NCI-H82 (cell line): Measurements from ENCODE around the gene FAM149A.

Experiments used
- DNase-seq: peaks from one replicate; lab custom pipeline; 2025; lab: John Stamatoyannopoulos, UW

FAM149A gene

DNA sequence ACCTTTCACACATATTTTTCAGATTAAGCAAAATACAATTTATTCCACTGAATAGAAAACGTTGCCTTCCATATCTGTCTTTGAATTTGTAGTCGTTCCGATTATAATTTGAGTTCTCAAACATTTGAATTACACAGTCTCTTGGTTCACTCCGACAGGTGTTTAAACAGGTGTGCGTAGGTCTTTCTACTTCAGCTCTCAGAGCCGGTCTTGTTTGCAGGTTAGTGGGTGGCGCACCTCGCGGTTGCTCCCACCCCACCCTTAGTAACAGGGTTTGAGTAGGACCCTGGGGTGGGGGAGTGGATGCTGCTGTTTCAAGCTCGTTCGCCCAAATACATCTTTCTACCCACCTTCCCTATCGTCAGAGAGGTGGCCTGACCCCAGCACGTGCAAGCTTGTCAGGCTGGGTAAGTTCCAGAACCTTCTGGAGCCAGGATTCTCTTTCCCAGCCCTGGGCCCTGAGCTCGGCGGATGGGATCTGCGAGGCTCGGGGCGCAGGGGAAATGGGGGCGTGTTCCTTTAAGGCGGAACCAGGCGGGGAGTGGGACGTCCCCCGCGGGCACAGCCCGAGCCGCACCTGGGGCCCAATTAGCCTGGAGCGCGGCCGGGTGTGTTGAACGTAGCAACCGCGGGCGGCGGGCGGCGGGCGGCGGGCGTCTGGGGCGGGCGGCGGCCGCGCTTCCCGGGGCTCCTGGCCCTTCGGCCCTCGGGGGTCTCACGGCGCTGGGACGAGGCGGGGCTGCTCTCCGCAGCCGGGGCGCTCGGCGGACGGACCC lies at the start of gene FAM149A:
Gene FAM149A (plus strand): TSS at position 591 of the 776 bp plus-strand sequence.
- DNase-seq, result peak; percentile 5

DNA sequence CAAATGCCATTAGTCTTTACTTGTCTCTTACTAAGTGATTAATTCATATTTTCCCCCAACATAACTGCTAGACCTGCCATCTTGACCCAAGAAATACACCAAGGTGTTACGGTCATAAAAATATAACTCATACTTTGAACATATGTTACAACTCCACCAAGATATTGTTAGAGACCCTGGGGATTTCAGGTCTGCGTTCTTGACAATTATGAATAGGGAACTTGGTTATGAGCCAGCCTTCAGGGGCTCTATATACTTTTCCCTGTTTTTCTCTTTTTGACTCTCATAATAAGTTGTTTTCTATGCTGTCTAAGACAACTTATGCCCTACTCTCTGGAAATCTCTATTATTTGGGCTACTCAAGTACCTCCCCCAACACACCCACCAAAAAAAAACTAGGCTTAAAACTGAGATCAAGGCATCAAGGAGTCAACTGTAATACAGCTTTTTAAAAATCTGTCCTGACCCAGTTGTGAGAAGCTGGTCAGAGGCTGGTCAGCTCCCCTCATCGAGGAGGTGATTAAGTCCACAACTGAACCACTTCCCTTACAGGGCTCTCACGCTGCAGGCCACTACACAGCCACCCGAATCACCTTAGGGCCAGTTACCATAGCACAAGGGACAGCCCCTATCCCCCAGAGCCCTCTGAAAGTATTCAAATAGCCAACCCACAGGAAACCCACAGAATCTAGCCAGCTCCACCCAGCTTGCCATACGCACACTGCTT lies 46.1 kb upstream of the FAM149A start:
- no peak for DNase-seq

DNA sequence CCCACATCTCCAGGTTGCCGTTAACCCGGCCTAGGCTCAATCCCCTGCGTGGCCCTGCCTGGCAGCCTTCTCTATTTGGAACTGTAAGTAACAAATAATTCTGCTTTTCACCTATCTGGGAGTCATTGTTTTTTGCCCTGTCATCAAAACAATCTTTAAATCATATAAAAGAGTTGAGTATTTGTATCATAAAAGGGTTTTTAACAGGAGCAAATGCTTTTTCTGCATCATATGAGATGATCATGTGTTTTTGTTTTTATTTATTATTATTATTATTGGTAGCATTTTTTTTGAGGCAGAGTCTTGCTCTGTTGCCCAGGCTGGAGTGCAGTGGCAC lies 45.6 kb upstream of the FAM149A start:
- DNase-seq, result no peak

DNA sequence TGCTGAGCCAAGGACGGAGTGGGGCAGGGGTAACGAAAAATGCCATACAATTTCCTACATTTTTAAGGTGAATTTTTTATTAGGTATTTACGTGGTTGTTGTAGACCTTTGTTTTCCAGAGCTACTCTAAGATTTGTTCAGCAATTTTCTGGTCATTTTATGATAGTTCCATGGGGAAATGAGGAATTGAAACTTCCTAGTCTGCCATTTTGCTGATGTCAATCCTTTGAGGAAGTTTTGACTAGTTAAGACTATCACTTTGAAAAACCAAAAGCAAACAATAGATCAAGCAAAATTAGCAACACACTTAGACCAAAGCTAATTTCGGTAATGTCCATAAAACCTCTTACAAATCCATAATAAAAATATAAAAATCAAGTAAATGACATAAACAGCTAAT lies 42.6 kb upstream of the FAM149A start:
- DNase-seq, result no peak

DNA sequence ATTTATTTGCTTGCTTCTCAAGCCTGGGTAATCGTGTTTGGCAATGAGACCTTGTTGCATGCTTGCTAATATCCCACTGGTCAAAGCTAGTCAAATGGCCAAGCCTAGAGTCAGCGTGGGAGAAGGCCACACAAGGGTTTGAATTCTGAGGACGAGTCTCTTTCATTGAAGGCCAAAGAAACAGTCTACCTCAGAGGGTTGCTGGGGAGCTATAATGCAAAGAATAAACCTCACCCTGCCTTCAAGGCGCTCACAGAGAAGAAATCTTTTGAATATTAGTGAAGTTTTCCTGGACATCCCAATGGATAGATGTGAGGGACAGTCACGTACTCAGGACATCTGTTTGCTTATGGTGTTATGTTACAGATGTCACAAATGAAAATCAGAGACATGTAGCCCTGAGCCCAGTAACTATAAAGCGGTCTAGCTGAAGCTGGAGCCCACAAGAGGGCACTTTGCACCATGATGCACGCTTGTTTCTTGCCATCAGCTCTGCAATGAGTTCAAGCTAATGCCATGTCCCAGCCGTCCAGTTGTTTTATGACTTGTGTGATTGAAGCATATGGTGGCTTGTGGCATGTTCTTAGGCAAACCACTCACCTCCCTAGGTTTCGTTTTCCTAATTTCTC lies 36.6 kb upstream of the FAM149A start:
- DNase-seq, result peak; percentile 33

DNA sequence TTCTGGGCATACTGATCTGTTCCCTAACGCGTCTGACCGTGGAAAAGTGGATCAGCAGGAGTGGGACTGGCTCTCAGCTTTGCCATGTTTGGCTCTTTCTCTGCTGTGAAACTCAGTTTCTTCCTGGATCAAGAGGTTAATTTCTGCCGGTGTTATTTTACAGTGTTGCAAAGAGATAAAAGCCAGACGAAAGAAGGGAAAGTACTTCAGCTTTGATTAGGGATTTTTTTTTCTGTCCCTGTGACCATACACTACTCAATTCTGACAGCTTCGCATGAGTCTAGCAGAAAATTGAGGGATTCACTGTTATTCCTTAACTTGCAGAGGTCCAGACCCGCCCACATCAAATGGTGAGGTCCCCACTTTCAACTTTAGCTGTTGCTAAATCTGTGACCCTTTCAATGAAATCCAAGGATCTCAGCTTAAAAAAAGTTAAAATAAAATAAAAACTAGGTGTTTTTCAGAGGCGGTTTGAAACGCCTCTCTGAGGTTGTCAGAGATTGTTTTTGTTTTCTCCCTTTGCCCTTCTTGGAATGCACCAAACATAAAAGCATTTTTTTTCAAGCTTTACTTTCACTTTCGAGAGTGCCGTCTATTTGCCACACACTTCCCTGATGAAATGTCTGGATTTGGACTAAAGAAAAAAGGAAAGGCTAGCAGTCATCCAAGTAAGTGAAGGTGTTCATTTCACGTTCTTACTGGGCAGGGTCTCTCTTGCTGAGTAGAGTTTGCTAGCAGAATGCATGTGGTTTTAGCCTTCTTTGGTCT lies 35.7 kb upstream of the FAM149A start, which contains the start of gene TLR3:
Gene TLR3 (plus strand): TSS at position 576 of the 768 bp plus-strand sequence. CDS start 7,464 bp downstream, outside the sequence.
- no peak for DNase-seq

DNA sequence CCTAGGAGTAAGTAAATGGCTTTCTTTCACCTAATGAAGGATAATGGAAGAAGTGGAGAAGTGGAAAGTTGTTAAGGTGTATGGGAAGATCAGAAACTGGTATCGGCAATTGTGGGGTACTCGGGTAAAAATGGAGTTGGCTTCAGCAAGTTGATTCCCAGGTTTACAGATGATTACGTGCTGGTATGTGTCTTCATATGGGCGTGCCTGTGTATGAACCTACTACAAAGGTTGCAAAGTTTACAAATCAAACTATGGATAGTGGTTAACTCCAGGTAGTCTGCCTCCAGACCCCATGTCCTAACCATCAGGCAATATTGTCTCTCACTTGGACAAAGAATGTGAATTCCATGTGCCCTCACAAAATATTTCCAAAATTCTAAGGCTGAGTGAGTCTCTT lies 34.8 kb upstream of the FAM149A start:
- DNase-seq, result no peak

DNA sequence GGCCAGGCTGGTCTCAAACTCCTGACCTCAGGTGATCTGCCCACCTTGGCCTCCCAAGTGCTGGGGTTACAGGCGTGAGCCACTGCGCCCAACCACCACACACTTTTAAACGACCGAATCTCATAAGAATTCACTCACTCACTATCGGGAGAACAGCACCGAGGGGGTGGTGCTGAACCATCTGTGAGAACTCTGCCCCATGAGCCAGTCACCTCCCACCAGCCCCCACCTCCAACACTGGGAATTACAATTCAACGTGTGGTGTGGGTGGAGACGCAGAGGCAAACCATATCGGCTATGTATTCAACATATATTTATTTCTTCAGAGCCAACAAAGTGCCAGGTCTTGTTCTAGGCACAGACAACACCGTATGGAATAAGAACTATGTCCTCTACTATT lies 32.0 kb upstream of the FAM149A start:
- no peak for DNase-seq

DNA sequence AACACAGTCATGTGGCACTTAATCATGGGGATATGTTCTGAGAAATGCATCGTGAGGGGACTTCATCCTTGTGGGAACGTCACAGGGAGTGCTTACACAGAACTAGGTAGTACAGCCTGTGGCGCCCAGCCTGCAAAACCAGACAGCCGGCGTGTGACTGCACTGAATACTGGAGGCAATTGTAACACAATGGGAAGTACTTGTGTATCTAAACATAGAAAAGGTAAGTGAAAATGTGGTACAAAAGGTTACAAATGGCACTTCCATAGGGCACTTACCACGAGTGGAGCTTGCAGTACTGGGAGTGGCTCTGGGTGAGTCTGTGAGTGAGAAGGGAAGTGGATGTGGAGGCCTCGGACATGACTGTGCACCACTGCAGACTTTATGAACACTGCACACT lies 30.3 kb upstream of the FAM149A start:
- DNase-seq, result no peak

DNA sequence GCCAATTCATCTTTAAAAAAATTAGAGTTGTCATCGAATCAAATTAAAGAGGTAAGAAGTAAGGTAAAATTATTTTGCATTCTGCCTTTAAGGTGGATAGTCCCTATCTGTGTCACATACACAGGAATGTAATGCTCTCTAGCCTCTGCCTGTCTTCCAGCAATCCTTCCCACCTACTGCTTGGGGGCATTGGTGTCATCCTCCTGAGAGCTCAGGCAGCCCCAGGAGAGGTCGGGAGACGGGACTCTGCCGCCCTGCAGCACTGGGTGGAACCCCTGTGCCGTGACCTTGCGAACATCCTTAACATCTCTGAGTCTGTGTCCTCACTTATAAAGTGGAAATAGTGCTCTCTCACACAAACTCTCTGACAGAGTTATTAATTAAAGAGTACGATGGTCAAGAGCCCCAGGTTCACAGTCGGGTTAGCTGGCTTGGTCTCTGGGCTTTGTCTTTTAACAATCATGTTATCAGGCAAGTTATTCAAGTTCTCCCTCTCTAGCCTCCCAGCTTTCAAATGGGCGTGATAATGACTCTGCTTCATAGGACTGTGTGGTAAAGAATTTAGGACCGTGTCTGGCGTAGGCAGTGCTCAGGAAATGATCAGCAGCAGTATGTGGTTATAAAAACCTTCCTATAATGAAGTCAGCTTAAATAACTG lies 25.4 kb upstream of the FAM149A start:
- no peak for DNase-seq

DNA sequence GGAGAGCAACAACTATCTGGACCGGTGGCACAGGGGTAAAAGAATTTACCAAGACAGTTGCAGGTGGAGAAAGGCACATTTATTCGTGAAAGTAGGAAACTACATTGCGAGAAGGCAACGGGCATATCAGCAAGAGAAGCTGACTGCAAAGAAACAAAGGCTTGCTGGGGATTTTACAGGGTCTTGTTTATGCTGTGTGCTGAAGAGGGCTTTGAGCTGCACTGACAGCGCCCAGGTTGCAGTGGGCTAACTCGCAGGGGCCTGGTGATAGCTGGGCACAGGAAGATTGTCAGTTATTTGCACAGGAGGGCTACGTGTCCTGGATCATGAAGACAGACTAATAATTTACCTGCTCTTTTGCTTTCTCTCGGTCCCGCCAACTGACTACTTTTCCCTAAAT lies 24.8 kb upstream of the FAM149A start:
- DNase-seq, result no peak

DNA sequence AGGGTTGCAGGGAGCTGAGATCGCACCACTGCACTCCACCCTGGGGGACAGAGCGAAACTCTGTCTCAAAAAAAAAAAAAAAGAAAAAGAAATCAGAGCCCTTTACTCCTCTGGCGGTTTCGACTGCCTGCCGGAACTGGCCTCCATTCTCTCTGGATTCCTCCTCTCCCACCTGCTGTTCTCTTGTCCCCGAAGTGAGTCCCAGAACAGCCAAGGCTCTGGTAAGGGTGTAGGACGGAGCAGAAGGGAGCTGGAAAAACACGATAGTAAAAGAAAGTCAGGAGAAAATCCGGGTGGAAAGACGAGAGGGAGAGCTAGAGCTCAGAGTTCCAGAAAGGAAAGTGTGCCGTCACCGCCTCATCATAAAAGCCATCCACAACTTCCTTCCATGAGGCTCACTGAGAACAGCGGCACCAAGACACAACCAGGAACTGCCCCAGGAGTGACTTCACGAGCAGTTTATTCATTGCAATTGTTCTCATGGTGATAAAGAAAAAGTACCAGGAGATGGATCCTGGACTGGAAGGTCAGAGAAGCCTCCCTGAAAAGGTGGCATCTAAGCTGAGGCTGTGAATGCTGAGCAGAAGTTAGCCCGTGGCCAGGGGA lies 23.2 kb upstream of the FAM149A start:
- no peak for DNase-seq

DNA sequence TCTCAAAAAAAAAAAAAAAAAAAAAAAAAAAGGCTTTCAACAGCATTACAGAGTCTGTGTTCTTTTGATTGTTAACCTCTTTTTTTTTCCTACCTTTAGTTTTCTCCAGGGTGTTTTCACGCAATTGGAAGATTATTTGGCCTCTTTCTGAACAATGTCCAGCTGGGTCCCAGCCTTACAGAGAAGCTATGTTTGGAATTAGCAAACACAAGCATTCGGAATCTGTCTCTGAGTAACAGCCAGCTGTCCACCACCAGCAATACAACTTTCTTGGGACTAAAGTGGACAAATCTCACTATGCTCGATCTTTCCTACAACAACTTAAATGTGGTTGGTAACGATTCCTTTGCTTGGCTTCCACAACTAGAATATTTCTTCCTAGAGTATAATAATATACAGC lies 22.3 kb upstream of the FAM149A start:
- no peak for DNase-seq

DNA sequence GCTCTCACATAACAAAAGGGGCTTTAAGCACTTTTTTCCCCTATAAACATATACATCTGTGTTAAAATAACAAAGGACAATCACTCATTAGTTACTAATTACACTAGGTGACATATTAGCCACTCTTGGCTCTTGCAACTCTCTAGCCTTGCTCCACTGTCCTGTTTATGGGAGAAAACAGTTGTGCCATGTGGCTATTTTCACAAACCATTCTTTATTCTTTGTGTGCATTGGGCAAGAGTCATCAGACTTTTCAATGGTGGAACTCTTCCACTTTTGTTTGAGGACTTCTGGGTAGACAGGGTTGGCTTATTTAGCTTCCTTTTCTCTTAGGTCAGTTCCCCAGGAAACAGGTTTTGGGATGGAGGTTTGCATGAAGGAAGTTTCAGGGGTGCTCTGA lies 16.0 kb upstream of the FAM149A start:
- no peak for DNase-seq

DNA sequence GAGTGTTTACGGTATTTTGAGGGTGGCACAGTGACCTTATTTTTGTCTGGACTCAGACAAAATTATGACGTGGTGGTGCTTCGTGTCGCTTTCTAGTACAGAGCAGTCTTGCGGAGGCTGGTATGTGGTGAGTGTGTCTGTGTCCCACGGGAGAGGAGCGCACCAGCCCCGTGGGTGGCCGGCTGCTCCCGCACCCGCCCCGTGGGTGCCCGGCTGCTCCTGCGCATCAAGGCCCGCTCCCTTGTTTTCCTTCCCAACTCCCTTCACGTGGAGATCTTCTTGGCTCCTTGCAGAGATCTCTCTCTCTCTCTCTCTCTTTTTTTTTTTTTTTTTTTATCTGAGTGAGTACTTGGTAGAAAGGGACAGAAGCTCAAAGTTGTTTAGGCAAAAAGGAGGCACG lies 12.2 kb upstream of the FAM149A start:
- DNase-seq, result no peak

DNA sequence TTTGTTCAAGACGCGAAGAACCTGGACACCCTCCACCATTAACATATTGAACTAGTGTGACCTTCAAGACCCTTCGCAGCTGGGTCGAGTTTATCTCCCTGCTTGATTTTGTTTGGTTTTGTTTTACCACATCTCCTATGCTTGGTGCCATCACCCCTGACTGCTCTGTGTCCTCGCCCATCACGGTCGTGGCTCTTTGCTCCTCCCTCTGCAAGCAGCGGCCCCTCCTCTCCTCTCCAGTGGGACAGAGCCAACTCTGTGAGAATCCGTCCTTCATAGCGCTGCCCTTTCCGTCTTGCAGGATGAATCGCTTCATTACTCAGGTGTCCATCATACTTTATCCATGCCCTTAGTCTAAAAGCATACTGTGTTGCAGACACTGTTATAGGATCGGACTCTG lies 9.1 kb upstream of the FAM149A start:
- DNase-seq, result no peak

DNA sequence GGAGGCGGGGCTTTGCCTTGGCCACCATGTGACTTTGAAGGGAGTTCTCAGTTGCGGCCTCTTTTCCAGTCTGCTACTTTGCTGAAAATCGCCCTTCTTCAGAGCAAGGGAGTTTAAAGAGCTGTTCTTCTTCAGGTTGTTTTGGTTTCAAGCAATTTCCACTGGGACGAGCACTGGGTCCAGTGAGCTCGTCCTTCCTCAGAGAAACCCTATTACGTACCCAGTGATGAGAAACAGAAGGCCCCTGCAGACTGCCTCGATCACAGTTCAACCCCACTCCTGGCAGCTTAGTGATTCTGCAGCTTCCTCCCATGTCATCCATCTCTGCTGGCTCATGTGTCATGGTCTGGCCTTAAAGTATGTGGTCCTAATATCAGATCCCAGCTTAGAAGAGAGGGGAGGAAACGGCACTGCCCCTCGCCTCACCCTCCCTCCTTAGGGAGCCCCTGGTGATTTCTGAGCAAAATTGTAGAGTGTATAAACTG lies 7.8 kb upstream of the FAM149A start:
- no peak for DNase-seq

DNA sequence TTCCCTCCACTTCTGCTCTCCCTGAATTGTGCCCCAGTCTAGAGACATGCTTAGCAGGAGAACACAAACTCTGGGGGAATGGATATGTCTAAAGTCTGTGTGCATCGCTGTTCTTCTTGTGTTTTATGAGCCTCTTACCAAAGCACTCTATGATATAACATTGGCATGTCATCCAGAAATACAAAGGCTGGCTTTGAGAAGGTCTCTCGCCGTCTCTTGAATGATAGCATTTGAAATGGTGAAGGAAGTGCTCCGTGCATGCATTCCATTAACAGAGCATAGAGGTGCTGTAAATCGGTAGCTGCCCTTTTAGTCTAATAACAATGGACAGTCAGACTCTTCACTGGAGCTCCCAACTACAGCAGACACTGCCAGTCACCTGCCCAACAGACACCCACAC lies 7.1 kb upstream of the FAM149A start:
- DNase-seq, result no peak

DNA sequence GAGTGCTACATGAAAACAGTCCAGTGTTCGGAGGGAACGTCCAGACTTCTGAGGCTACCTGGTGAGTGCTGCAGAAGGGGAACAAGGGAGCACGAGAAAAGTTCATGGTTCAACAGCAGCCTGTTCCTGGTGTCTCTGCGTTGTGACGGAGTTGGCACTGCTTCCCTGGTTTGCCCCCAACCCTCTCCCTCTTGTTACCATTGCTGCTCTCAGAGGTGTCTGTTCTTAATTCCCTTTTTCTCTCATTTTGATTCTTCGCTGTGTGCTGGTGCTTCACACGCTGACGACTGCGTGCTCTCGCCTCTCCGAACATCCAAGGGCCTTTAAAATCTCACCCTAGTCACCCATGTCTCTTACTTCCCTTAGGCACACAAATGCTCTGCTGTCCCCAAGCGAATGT lies 1.6 kb upstream of the FAM149A start:
- DNase-seq, result no peak

DNA sequence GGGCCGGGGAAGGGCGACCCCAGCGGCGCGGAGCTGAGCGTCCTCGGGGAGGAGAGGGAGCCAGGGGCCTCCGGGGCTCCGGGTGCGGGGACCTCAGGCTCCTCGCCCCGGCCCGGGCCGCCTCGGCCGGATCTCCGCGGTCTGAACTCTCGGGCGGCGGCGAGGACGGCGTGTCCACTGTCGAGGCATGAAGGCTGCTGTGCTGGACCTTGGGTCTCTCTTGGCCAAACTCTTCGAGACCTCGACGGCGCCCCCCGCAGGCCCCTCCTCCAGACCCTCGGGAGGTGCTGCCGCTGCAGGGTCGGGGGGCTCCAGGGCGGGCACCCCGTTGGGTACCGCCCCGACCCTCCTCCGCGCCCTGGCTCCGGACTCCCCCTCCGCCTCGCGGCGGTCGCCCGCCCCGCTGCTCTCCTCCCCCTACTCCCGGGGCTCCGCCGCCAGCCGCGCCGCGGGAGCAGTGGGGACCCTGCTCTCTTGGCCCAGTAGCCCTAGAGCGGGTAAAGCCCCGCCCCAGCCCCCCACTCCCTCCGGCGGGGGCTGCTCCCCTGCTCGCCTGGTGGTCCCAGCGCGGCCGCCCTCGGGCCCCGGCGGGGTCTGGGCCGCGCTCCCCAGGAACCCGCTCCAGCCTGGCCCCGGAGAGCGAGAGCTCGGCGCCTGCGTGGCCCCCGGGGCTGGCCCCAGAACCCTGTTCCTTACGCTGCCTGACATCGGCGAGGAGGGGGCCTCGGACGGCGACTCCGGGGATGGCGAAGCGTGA lies 564 bp downstream of the FAM149A start:
- no peak for DNase-seq
